K562 (cell line): Measurements from ENCODE around the gene ERN1. TPM values are rescaled to one million over a fixed set of nuclear protein-coding genes. Genes with fewer than 3 reads are reported as not detected.

Source experiments
- CEBPG ChIP-seq, 3 experiments: fragments of 200-800 bp in 1 of 3; sonication (Bioruptor generic) in 1 of 3; sonication (generic) in 1 of 3; formaldehyde crosslinking in 1 of 3; IDR thresholded peaks in 2 of 3; conservative IDR thresholded peaks in 1 of 3; 2 replicates each; pipeline versions ENCODE4 v1.6.1 to v1.8.0; 2016 to 2022; ENCODE audit warnings: missing compliant biosample characterization in 2 of 3, missing genetic modification characterization in 2 of 3, mild to moderate bottlenecking in 1 of 3, missing genetic modification reagents in 1 of 3
- SNRNP70 ChIP-seq: fragments of 200-400 bp; formaldehyde crosslinking; optimal IDR thresholded peaks from 2 replicates; pipeline ENCODE3; 2017; ENCODE audit warnings: low read depth, low read length
- ZBTB7A ChIP-seq: IDR thresholded peaks from 2 replicates; pipeline ENCODE4 v1.6.1; 2011; ENCODE audit warnings: low read depth, mild to moderate bottlenecking, low read length, moderate library complexity, borderline replicate concordance; ENCODE audit not compliant: control insufficient read depth
- ZNF644 ChIP-seq: fragments of 200-800 bp; sonication (Bioruptor generic); IDR thresholded peaks from 2 replicates; pipeline ENCODE4 v1.6.1; 2016; ENCODE audit warnings: low read depth, missing genetic modification characterization, missing compliant biosample characterization
- ZSCAN32 ChIP-seq: fragments of 450-650 bp; formaldehyde crosslinking; IDR thresholded peaks from 2 replicates; pipeline ENCODE4 v1.4.0; 2020; ENCODE audit warnings: mild to moderate bottlenecking, moderate library complexity
- polyA plus RNA-seq, 8 experiments: library from polyadenylated mRNA; depleted of rRNA in 4 of 8; stranded (reverse) in 5 of 8; unstranded in 3 of 8; fragments of >200 nt; fragmentation: Nextera tagmentation in 2 of 8; fragmentation: Illumina TruSeq in 1 of 8; extraction: Ambion mirVana in 2 of 8; extraction: Trizol in 1 of 8; gene quantifications; 2 replicates each; pipeline versions ENCODE4 v1.2.1 to v1.2.3, GENCODE V29; 2011 to 2014; ENCODE audit warnings: inconsistent platforms in 1 of 8, missing spikeins in 1 of 8
- total RNA-seq, 7 experiments: library from RNA; depleted of rRNA in 6 of 7; stranded (reverse); fragments of >200 nt in 6 of 7; fragmentation: Illumina TruSeq in 2 of 7; extraction: Trizol in 2 of 7; gene quantifications; 2 replicates each; pipeline versions ENCODE4 v1.2.1 to v1.2.3, GENCODE V29; 2011 to 2021; ENCODE audit warnings: low replicate concordance in 1 of 7
- TF ChIP-seq, protein P1 (sequence below): fragments of 250-450 bp; sonication (Bioruptor Pico); IDR thresholded peaks from 2 replicates; pipeline ENCODE4 v1.5.0; 2021
- TF ChIP-seq, protein P2 (sequence below): sonication (generic); formaldehyde crosslinking; IDR thresholded peaks from 2 replicates; pipeline ENCODE4 v1.8.0; 2022; ENCODE audit warnings: mild to moderate bottlenecking, missing genetic modification reagents, borderline replicate concordance
- TF ChIP-seq, protein P3 (sequence below), 3 experiments: IDR thresholded peaks in 2 of 3; conservative IDR thresholded peaks in 1 of 3; 2 replicates each; pipeline ENCODE4 v1.5.1; 2011 to 2012; ENCODE audit warnings: low read length in 3 of 3, mild to moderate bottlenecking in 3 of 3, control low read depth in 2 of 3, improper control_type of control experiment in 1 of 3, inconsistent platforms in 1 of 3, low read depth in 1 of 3, mixed read lengths in 1 of 3, moderate library complexity in 1 of 3; ENCODE audit not compliant: insufficient read depth in 2 of 3
- TF ChIP-seq, protein P4 (sequence below): fragments of 450-650 bp; IDR thresholded peaks from 2 replicates; pipeline ENCODE4 v1.6.1; 2016

Gene ERN1
- total and polyA plus RNA-seq, 9 of the 15 experiments (the other 6 are each of a cell fraction or from before 2014, with no cell fraction given): 2.1 to 22.5 (median 7.3) TPM

DNA sequence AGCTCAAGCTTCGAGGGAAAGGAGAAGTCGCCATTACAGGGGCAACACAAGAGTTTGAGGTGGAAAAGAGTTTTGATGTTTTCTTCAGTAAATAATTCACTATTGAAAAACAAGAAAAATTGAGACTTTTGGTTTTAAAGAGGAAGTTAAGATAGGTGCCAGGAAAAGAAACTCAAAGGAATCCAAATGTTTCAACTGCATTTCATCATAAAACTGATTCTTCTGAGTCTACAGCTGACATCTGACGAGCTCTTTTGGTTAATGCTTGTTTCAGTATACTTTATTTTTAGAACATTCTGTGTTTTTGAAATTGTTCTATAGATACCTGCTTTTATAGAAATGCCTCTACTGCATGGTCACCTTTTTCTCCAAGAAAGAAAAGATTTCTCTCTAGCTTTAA lies 54.0 kb downstream of the ERN1 start (continued):
- TF ChIP-seq ZNF644 (tag) (no peak), ZSCAN32 (CRISPR knock-in tag) (no peak), ZBTB7A (no peak), CEBPG (CRISPR knock-in tag; IDR thresholded peaks at IDR 0.05) (no peak), CEBPG (tag; conservative IDR thresholded peaks at IDR 0.05 in 1 of 2, IDR thresholded peaks at IDR 0.05 in 1 of 2) (peak in 1 of 2 experiments; percentile 69; a peak in 2 of 4 replicates), SNRNP70 (no peak)
- TF ChIP-seq, protein P1, sequence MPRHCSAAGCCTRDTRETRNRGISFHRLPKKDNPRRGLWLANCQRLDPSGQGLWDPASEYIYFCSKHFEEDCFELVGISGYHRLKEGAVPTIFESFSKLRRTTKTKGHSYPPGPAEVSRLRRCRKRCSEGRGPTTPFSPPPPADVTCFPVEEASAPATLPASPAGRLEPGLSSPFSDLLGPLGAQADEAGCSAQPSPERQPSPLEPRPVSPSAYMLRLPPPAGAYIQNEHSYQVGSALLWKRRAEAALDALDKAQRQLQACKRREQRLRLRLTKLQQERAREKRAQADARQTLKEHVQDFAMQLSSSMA (CRISPR knock-in tag): no peak
- TF ChIP-seq, protein P2, sequence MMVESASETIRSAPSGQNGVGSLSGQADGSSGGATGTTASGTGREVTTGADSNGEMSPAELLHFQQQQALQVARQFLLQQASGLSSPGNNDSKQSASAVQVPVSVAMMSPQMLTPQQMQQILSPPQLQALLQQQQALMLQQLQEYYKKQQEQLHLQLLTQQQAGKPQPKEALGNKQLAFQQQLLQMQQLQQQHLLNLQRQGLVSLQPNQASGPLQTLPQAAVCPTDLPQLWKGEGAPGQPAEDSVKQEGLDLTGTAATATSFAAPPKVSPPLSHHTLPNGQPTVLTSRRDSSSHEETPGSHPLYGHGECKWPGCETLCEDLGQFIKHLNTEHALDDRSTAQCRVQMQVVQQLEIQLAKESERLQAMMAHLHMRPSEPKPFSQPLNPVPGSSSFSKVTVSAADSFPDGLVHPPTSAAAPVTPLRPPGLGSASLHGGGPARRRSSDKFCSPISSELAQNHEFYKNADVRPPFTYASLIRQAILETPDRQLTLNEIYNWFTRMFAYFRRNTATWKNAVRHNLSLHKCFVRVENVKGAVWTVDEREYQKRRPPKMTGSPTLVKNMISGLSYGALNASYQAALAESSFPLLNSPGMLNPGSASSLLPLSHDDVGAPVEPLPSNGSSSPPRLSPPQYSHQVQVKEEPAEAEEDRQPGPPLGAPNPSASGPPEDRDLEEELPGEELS (CRISPR knock-in tag): no peak
- TF ChIP-seq, protein P3, sequence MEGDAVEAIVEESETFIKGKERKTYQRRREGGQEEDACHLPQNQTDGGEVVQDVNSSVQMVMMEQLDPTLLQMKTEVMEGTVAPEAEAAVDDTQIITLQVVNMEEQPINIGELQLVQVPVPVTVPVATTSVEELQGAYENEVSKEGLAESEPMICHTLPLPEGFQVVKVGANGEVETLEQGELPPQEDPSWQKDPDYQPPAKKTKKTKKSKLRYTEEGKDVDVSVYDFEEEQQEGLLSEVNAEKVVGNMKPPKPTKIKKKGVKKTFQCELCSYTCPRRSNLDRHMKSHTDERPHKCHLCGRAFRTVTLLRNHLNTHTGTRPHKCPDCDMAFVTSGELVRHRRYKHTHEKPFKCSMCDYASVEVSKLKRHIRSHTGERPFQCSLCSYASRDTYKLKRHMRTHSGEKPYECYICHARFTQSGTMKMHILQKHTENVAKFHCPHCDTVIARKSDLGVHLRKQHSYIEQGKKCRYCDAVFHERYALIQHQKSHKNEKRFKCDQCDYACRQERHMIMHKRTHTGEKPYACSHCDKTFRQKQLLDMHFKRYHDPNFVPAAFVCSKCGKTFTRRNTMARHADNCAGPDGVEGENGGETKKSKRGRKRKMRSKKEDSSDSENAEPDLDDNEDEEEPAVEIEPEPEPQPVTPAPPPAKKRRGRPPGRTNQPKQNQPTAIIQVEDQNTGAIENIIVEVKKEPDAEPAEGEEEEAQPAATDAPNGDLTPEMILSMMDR (IDR thresholded peaks at IDR 0.05 in 2 of 3, conservative IDR thresholded peaks at IDR 0.05 in 1 of 3; ENCODE audit: insufficient read depth in 2 of 3, low read depth in 1 of 3, low read length in 3 of 3): no peak
- TF ChIP-seq, protein P4, sequence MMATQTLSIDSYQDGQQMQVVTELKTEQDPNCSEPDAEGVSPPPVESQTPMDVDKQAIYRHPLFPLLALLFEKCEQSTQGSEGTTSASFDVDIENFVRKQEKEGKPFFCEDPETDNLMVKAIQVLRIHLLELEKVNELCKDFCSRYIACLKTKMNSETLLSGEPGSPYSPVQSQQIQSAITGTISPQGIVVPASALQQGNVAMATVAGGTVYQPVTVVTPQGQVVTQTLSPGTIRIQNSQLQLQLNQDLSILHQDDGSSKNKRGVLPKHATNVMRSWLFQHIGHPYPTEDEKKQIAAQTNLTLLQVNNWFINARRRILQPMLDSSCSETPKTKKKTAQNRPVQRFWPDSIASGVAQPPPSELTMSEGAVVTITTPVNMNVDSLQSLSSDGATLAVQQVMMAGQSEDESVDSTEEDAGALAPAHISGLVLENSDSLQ: peak; percentile 45
